Testis (tissue), 3 donors: Measurements from ENCODE around the gene WDR86. TPM values are rescaled to one million over a fixed set of nuclear protein-coding genes. Genes with fewer than 3 reads are reported as not detected.

Experiments used
- DNase-seq: peaks from one replicate; pipeline ENCODE4 v3.0.0-alpha.2; 2019
- H3K27ac ChIP-seq, 2 donors: fragments of 200-600 bp; sonication (generic); one replicate each; pipeline ENCODE4 v1.5.1; 2019
- H3K27me3 ChIP-seq: fragments of 200-600 bp; sonication (generic); one replicate; pipeline ENCODE4 v1.5.1; 2019
- H3K36me3 ChIP-seq: fragments of 200-600 bp; sonication (generic); one replicate; pipeline ENCODE4 v1.5.1; 2017; ENCODE audit warnings: low read depth; ENCODE audit errors: missing control alignments
- H3K4me1 ChIP-seq: fragments of 200-600 bp; sonication (generic); one replicate; pipeline ENCODE4 v1.5.1; 2019
- H3K4me3 ChIP-seq, 2 donors: fragments of 200-600 bp; sonication (generic); one replicate each; pipeline ENCODE4 v1.5.1; 2017 to 2019
- H3K9me3 ChIP-seq: fragments of 200-600 bp; sonication (generic); one replicate; pipeline ENCODE4 v1.5.1; 2017
- CTCF ChIP-seq, 3 experiments: fragments of 450-650 bp in 2 of 3; fragments of 200-600 bp in 1 of 3; sonication (generic) in 1 of 3; IDR thresholded peaks; one replicate each; pipeline ENCODE4 v1.5.1; 2016 to 2019; ENCODE audit warnings: antibody characterized with exemption in 3 of 3, mild to moderate bottlenecking in 2 of 3, moderate library complexity in 1 of 3
- POLR2A ChIP-seq: fragments of 450-650 bp; IDR thresholded peaks from one replicate; pipeline ENCODE4 v1.6.1; 2017; ENCODE audit warnings: antibody characterized with exemption, mild to moderate bottlenecking, moderate library complexity
- WGBS, 2 donors: methylation state at CpG; one replicate each; pipeline ENCODE4 v1.1.5; 2018; 5-methylcytosine and 5-hydroxymethylcytosine counted together
- intact Hi-C: fragments of 100-400 bp; cut with DNase I; formaldehyde crosslinking; loops from one replicate; pipeline ENCODE4 v1.15.1; 2023; ENCODE audit warnings: low total_unique reads
- polyA plus RNA-seq: library from polyadenylated mRNA; stranded (reverse); fragments of 350-450 nt; fragmentation: Illumina TruSeq; extraction: RNeasy Lipid Tissue Mini Kit (QIAGEN cat#74804); gene quantifications from one replicate; pipeline ENCODE4 v1.2.3, GENCODE V29; 2014; ENCODE audit warnings: low read depth, low replicate concordance; ENCODE audit not compliant: insufficient read depth
- total RNA-seq, 2 donors: library from RNA; depleted of rRNA; stranded (reverse); fragments of >200 nt; gene quantifications; one replicate each; pipeline ENCODE4 v1.2.3, GENCODE V29; 2016

Gene WDR86
- total and polyA plus RNA-seq, 3 donors from 2014 or later: 2.8 to 20.3 (median 9.6) TPM

GRCh38 chr7:151434549-151434948 lies 24.7 kb upstream of the WDR86 start:
- Histone ChIP-seq H3K4me3 (no peak overlapping the region), H3K36me3 (no peaks in the 10 kb centered on the region), H3K4me1 (peaks cover 5% of the 10 kb centered on the region), H3K27ac (no peak overlapping the region), H3K9me3 (no peaks in the 10 kb centered on the region), H3K27me3 (no peaks in the 10 kb centered on the region)
- no peak for DNase-seq
- no peak for TF ChIP-seq POLR2A
- no peak for TF ChIP-seq CTCF (IDR thresholded peaks at IDR 0.05)
- intact Hi-C loops: no loop called here
- WGBS, 2 donors: 90 to 97% methylated on average over 4 of the region's 4 CpGs

- Histone ChIP-seq H3K9me3 (no peaks in the 10 kb centered on the region), H3K36me3 (no peaks in the 10 kb centered on the region), H3K27ac (no peak overlapping the region), H3K4me3 (no peak overlapping the region), H3K27me3 (no peaks in the 10 kb centered on the region), H3K4me1 (peaks cover 3% of the 10 kb centered on the region)
- no peak for DNase-seq
- TF ChIP-seq CTCF (IDR thresholded peaks at IDR 0.05): no peak
- TF ChIP-seq POLR2A: no peak
- 91 to 96% methylated on average over 9 to 15 of the region's 15 CpGs for WGBS, 2 donors
- intact Hi-C loops: no loop called here
Measured at GRCh38 chr7:151433721-151434400, 24.0 kb upstream of the WDR86 start.

GRCh38 chr7:151432658-151433521 lies 23.1 kb upstream of the WDR86 start:
- TF ChIP-seq POLR2A (no peak), CTCF (IDR thresholded peaks at IDR 0.05) (no peak)
- peaks cover 11% of the 10 kb centered on the region for H3K4me1 ChIP-seq
- no peak for DNase-seq
- H3K36me3 ChIP-seq: no peaks in the 10 kb centered on the region
- 82 to 83% methylated on average over 6 to 14 of the region's 14 CpGs for WGBS, 2 donors
- no peaks in the 10 kb centered on the region for H3K9me3 ChIP-seq
- H3K27me3 ChIP-seq: no peaks in the 10 kb centered on the region
- intact Hi-C loops: no loop called here
- no peak overlapping the region for H3K4me3 ChIP-seq
- H3K27ac ChIP-seq: no peak overlapping the region

- no peak overlapping the region for H3K27ac ChIP-seq
- no peaks in the 10 kb centered on the region for H3K36me3 ChIP-seq
- TF ChIP-seq CTCF (IDR thresholded peaks at IDR 0.05) (no peak), POLR2A (no peak)
- 96 to 100% methylated on average over 1 to 25 of the region's 25 CpGs for WGBS, 2 donors
- peaks cover 21% of the 10 kb centered on the region for H3K4me1 ChIP-seq
- intact Hi-C loops: no loop called here
- DNase-seq: no peak
- H3K4me3 ChIP-seq: no peak overlapping the region
- no peaks in the 10 kb centered on the region for H3K9me3 ChIP-seq
- no peaks in the 10 kb centered on the region for H3K27me3 ChIP-seq
Measured at GRCh38 chr7:151431768-151432311, 22.0 kb upstream of the WDR86 start.
